ENCODE measurements around the gene KXD1.

The KXD1 gene

DNA sequence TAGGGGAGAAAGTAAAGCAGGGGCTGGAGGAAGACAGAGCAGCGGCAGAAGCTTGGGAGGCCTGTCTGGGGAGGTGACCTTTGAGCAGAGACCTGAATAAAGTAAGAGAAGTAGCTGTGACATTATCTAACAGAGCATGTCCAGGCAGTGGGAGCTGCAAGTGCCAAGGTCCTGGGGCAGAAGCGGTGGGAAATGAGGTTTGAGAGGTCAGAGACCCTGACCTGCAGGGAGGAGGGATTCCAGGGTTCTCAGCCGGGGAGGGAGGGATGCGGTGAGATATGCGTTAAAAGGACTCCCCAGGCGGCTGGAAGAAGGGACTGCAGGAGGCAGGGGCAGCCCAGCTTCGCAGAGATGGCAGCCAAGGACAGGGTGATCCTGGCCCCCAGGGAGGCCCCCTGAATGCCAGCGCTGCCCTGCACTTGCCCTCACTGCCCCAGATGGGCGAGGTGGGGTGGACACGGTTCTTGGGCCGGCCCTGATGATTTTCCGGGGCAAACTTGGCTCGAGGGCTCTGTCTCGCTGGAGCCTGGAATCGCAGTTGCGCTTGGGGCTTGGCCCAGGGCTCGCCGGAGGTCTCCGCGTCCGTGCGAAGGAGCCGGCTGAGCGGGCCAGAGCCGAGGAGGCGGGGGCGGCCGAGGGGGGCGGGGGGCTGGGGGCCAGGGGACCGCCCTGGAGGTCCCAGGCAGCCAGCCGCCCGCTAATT lies 45.7 kb downstream of the KXD1 start:
- peak; percentile 63 for DNase-seq (ENCODE audit: low spot score)

DNA sequence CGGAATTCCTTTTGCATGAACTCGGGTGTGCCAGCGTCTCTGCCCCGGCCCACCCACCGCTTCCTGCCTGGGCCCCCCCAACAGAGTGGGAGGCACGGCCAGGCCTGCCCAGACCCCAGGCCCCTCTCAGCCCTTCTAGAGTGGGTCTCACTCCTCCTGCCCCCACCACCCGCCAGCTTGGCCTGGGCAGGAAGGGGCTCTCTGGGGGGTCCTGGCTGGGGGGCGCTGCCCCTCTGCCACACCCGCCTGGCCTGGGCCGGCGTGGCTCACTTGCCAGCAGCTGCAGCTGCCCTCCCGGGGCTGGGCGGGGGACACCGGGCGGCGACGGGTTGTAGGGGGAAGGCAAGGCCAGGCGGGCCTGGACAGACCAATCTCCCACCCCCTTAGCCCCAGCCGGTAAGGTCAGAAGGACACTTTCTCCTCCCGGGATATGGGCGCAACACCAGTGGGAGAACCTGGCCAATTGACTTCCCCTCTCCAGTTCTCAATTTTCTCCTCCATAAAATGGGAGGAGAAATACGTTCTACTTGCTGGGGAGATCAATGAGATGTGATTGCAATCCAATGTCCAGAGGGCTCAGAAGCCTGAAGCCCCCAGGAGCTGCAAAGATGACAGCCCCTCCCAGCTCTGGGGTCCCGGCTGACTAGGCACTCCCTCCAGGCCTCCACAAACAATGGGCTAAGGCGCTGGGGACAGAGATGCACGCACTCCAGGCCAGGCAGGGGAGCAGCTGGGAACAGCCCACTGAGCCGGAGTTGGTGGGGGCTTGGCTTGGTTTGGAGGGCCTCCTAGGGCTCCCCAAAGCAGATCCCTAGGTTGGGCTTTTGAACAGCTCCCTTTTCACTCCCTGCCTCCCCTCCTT lies 46.5 kb downstream of the KXD1 start:
- no peak for DNase-seq (ENCODE audit: low spot score)

DNA sequence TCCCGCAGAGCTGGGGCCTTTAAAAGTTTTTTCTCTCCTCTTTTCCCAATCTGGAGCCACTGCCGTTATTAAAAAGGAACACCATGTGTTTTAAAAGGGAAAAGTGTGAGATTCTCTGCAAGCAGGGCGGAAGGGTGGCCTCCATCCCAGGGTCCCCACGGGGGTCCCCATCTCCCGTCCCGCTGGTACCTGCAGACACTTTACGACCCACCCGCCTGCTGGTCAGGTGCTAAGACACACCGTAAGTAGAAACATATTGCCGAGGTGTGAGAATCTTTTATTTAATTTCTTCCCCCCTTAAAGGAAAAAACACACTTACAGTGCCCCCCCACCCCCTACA lies 47.1 kb downstream of the KXD1 start:
- peak; percentile 2 for DNase-seq (ENCODE audit: low spot score)

DNA sequence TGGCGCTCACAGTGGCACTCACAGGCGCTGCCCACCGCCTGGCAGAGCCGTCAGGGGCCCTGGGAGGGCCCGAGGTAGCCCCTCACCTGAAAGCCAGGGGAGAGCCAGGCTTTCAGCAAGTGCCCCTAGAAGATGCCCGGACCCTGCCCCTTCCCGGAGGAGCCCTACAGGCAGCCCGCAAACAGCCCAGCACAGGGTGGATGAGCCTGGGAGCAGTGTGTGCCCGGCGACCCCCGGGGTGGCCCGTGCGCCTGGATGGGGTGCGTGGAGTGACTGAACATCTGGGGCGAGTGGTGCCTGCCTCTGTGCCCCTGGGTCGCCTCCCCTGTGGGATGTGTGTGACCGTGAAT lies 47.5 kb downstream of the KXD1 start:
- no peak for DNase-seq (ENCODE audit: low spot score)

DNA sequence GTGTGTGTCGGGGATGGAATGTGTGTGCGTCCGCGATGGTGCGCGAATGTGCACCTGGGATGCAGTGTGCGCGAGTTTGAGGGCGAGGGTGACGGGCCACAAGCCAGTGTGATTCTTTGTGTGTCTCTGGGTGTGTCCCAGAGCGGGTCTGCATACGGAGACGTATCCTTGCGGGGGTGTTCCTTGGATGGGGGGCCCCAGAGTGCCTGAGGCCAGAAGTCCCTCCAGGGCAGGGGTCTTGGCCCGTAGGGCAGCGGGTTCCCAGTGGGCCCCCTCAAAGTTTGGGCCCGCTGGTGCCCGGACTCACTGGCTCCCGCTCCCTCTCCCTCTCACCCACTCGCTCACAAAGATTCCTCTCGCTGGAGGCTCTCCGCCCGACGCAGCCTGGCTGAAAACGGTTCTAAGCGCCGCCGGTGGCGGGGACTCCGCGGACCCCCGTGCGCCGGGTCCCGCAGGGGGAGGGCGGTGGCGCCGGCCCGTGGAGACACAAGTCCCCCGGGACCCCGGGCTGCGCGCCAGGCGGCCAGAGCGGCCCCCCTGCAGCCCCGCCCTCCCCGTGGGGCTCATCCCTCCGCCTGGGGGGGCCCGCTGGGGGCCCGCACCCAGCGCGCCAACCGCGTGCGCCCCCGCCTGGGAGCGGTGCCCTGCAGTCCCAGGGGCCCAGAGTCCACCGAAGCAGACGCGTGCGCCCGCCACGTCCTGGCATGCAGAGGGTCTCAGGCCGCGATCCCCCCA lies 48.0 kb downstream of the KXD1 start:
- no peak for DNase-seq (ENCODE audit: low spot score)

DNA sequence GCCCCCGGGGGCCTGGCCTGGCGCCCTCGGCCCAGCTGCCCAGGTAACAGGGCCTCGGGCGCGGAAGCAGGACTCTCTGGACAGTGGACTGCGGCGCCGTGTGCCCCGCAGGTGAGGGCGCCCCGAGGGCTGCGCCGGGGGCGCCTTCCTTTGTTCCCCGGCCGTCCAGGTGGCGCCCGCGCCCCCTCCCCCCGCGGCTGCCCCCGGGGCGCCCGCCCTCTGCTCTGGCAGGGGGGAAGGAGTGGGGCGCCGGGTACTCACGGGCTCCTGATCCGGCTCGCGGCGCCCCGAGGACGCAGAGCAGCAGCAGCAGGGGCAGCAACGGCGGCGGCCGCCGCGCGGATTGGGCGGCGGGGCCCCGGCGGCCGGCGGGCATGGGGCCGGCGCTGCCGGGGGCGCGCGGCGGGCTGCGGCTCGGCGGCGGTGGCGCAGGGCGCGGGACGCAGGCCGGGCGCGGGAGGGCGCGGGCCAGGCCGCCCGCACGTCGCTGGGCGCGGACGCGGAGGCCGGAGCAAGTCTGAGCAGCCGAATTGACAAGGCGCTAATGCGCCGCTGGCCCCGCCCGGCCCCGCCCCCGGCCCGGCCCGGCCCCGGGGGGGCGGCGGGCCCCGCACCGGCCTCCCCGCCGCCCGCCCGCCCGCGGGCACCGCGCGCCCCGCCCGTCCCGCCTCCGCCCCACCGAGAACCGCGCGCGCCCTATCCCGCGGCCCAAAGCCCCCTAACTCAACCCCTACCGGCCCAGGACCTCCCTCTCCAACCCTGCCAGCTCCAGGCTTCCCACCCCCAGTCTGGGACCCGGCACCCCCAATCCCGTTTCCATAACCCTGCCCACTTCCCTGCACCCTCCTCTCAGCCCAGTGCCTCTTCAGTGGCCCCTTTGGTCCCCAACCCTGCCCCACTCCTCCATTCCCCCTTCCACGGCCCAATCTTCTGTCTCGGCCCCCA lies 48.9 kb downstream of the KXD1 start, which contains the start of gene CRLF1:
Gene CRLF1 (minus strand): TSS at position 519 of the 945 bp plus-strand sequence. CDS start 143 bp downstream, at position 376.
- DNase-seq (ENCODE audit: low spot score) = no peak

DNA sequence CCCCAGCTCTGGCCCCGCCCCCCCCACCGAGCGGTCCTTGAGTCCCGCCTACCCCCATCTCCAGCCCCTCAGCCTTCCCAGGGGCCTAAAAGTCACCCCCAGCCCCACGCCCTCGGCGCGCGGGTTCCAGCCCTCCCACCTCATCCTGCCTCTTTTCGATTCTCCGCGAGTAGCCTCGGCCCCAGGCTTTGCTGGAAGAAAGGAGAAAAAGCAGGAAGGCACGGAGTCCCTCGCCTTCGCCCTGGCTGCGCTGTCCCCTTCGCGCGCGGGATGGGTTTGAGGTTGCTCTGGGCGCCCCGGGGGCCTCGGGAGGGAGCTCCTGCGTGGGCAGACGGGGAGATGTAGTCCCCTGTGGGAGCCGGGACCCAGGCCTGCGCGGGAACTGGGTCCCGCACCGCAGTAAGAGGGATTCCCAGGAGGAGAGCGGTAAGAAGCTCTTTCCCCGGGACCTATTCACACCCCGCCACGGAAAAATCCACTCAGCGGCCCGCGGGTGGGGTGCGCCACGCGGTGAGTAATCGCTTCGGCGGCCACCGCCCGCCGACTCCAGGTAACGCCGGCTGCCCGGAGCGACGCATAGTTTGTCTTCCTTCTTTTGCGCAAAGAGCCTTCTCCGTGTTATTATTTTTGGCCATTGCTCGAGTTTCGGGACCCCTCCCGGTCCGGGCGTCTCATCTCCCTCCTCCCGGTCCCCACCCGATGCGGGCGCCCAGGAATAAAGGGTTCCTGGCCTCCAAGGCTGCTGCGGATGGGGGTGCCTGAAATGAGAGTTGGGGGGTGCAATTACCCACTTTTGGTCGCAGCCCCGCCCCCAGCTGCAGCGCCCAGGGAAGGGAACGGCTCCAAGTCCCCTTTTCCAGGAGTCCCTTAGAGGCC lies 49.8 kb downstream of the KXD1 start:
- DNase-seq (ENCODE audit: low spot score) = no peak

DNA sequence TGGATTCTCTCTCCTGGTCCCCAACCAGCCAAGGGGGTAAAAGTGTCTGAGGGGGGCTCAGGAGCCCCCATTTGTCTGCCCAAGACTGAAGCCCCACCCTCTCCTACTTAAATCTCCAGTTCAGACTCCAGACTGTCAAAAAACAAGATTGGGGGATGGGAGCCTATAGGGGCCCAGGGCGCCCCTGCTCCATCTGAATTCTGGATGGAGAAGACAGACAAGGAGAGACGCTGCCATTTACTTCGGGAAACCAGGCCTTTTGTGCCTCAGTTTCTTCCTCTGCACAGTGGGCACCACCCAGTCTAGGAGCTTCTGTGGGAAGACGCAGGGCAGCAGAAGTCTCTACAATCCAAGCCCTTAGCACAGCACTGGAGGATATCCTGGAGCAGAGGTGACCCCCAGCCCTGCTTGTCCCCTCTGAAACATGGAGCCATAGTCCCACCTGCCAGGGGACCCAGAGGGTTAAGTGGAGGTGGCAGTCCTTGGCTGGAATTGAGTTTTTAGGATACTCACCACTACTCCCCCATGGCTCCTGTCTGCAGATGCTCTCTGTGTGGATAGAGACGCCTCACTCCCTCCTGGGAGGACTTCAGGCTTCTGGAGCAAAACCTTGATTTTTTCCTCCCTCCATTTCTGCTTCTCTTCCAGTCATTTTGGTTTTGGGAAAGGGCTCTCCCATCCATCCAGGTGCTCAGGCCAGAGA lies 50.6 kb downstream of the KXD1 start:
- no peak for DNase-seq (ENCODE audit: low spot score)

DNA sequence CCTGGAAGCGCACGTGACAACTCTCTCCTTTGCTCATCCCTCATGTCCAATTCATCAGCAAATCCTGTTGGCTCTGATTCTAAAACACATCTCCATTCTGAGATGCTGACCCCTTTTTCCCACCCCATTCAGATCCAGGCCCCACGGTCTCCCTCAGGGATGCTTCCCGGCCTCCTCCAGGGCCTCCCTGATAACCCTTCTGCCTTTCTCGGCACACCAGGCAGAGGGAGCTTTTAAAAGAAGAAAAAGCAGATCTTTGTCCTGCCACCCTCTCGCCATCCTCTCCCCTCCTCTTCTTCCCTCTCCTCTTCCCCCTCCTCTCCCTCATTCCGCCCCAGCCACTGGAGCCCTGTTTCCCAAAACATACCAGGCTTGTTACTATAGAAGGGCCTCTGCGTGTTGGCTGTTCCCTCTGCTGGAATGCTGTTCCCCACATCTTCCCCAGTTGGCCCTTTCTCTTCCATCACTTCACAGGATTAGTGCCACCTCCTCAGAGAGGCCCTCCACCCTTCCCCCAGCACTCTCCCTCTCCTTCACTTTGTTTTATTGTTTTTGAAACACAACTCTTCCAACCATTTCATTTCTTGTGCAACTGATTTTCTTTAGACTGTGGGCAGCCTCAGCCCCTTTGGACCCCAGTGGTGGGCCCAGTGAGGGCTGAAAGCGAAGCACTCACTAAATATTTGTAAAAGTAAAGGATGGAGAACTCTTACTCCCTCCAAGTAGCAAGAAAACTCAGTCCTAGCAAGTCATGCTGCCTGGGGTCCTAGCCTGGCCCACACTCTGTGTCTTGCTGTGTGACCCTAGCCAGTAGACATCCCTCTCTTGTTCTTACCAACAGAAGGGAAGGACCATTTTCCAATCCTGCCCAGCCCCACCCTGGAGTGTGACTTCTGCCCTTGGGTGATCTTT lies 51.4 kb downstream of the KXD1 start:
- no peak for DNase-seq (ENCODE audit: low spot score)

DNA sequence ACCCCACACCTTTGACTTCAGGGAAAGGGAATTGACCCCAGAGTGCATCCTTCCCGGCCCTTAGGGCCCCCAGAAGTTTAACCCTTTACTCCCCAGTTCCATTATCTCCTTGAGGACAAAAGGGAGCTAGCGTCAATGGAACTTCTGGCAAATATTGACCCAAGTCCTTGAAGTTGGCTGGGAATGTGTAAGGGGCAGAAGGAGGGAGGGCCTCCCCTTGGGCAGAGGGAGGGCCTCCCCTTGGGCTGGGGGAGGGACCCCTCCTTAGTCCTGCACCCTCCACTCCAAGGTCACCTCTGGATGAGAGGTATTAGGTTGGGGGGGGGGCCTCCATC lies 52.0 kb downstream of the KXD1 start:
- no peak for DNase-seq (ENCODE audit: low spot score)

DNA sequence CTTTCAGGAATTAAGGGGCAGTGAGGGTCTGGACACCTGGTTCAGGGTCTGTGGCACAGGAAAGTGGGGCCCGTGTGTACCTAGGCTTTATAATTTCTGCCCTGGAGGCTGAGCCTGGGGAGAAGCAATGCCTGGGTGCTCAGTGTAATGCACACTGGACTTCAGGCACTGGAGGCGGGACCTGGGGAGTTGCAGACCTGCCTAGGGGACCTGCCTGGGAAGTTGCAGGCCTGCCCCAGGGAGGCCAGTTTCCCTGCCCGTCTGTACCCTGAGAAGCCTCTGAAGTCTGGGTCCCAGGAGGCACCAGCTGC lies 52.5 kb downstream of the KXD1 start:
- DNase-seq (ENCODE audit: low spot score) = no peak

DNA sequence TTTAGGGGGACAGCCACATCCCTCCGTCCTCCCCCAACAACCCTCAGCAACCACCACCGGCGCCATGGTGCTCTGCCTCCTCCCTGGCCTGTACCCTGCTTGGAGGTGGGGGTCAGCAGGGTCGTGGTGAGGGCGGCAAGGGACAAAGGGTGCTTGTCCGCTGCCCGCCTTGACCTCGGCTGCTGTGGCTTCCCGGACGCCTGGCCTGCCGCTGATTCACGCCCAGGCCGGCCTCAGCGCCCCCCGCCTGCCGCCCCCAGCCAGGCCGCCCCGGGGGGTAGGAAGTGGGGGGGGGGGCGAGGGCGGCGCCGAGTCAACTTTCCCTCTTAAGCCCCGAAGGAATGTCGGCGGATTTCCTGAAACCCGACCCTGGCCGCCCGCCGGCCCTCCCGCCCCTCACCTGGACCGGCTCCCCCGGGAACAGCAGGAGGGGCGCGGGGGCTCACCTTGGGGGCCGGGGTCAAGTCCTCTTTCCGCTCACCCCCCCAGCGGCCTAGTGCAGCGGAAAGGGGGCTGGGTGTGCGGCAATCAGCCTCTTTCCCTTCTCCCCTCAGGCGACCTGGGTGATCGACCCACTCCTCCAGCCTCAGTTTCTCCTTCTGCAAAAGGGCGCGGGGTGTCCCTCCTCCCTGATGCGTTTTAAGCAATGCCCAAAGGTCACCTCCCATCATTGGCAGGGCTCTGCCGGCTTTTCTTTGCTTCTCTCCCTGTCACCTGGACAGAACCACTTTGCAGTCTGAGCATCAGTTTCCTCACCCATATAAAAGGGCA lies 53.1 kb downstream of the KXD1 start:
- DNase-seq (ENCODE audit: low spot score) = no peak

DNA sequence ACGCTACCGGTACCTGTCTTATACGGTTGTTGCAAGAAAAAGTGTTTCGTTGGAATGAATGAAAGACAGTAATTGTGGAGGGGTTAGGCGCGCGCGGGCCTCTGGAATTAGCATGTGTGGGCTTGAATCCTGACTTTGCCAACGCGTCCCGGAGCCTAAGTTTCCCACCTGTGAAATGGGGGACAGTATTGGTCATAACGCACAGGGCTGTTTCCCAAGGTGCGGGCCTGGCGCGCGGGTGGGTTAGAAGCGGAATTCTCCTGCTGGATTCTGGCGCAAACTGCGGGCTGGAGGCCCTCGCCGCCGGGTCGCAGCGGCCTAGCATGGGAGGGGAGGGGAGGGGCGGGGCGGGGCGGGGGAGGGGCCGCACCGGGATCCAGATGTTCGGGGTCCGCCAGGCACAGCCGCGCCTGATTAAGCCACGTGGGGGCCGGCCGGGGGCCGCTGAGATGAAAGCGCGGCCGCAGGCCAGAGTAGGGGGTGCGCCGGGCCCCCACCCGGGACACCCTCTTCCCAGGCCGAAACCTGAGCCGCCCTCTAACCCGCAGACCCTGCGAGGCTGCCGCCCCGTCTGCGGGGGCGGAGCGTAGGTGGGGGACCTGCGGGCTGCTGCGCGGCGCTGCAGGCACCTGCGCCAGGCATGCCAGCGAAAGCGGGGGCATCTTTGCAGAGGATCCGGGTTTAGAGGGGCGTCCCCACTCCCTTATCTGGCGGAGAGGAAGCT lies 53.8 kb downstream of the KXD1 start:
- no peak for DNase-seq (ENCODE audit: low spot score)

DNA sequence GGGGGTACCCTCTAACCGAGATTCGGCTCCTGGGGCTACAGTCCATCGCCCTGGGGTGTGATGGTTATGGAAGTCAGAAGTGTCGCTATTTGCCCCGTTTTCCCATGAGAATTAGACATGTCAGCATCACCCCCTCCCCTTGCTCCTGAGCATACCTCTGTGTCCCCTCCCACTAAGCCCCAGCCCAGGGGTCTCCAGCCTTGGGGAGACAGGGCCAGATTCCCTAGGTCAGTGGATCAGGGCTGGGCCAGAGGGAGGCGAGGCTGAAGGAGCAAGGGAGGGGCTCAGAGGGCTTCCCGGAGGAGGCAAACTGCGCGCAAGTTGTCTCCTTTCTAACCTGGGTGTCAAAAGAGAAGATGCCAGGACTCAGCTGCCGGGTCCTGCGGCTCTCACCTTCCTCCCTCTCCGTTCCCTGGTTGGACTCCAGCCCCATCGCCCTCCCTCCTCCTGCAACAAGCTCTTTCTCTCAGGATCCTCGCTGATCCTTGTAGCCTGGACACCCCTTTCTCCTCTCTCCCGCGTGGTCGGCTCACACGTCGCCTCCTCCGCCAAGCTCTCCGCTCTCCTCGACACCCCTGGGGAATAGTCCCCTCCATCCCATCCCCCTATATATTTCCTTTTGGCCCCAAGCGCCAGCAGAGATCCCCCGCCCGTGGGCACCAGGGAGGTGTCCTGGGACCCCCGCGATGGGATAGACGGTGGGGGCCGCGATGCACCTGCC lies 54.5 kb downstream of the KXD1 start:
- no peak for DNase-seq (ENCODE audit: low spot score)

DNA sequence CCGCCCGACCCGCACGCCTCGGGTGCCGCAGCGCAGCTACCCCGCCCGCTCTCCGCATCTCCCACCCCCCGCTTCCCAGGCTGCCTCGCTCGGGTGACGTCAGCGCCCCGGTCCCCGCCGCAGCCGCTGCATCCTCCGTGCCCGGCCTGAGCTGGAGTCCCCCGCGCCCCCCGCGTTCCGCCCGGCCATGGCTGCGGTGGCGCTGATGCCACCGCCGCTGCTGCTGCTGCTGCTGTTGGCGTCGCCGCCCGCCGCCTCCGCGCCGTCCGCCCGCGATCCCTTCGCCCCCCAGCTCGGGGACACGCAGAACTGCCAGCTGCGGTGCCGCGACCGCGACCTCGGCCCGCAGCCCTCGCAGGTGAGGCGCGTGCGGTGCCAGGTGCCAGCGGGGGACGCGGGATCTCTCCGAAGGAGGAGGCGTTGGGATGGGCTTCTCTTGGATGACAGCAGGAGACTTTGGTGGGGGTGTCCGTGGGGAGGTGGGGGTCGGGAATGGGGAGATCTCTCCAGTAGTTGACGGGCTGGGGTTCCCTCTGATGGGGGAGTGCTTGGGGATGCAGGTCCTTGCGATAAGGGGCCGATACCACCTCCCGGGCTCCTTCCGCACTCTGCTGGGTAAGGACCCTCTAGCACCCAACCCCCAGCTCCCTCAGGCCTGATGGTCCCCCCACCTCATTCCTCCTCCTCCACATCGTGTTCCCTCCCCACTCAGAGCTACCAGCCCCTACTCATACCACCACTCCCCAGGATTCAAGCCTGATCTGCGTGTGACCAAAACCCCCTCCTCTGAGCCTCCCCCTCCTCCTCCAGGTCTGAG lies 55.3 kb downstream of the KXD1 start, which contains the start of gene TMEM59L:
Gene TMEM59L (plus strand): TSS at position 99 of the 817 bp plus-strand sequence. CDS start 89 bp downstream, at position 188.
- no peak for DNase-seq (ENCODE audit: low spot score)

DNA sequence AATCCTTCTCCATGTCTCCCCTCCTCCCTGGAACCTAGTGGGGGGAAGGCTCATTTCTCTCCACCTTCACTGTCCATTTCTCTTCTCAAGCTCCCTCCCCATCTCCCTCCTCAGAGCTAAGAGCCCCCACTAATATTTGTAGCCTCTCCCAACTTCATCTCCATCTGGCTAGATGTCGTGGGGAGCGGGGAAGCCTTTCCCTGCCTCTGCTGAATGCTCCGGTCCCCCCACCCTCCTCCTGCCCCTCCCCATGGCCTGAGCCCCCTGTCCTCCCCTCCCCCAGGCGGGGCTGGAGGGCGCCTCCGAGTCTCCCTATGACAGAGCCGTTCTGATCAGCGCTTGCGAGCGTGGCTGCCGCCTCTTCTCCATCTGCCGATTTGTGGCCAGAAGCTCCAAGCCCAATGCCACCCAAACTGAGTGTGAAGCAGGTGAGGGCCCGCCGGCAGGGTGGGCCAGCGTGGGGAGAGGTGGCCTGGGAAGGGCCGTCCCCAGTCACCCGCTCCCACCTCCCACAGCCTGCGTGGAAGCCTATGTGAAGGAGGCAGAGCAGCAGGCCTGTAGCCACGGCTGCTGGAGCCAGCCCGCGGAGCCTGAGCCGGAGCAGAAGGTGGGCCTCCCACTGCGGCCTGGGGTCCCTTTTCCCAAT lies 56.0 kb downstream of the KXD1 start:
- no peak for DNase-seq (ENCODE audit: low spot score)
